HG03060 (cell line): ENCODE data around the gene CS.
A peak's percentile ranks its signal among the peaks of the same experiment; 100 is the strongest.

Experiments used
- ATAC-seq: cut with Tn5 transposase; IDR thresholded peaks from one replicate; pipeline ENCODE4 v1.9.1; 2021; ENCODE audit warnings: low read depth, moderate number of reproducible peaks; ENCODE audit not compliant: unreplicated experiment

The CS gene

GRCh38 chr12:56255671-56256070 lies 44.5 kb downstream of the CS start:
- ATAC-seq, result no peak

- no peak for ATAC-seq
Observed at GRCh38 chr12:56253091-56253490, 47.0 kb downstream of the CS start.

DNA sequence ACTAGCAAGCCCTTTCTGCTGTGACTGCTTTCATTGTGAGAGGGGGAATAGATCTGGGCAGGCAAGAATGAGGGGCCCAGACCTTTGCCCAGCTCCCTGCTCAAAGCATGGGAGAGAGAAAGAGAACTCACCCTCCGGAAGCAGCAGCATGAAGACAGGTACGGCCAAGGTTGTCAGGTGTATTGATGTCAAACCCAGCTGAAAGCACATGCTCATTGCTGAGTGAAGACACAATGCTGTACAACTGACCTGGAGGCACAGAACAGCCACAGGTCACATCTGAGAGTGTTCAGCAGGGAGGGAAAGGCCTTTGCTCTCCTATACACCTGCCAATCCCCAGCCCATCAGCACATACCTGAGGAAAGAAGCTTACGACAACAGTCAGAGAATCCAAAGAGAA lies 47.5 kb downstream of the CS start:
- no peak for ATAC-seq

GRCh38 chr12:56248711-56249110 lies 51.4 kb downstream of the CS start:
- ATAC-seq, result no peak

GRCh38 chr12:56247923-56248322 lies 52.2 kb downstream of the CS start:
- ATAC-seq, result no peak

DNA sequence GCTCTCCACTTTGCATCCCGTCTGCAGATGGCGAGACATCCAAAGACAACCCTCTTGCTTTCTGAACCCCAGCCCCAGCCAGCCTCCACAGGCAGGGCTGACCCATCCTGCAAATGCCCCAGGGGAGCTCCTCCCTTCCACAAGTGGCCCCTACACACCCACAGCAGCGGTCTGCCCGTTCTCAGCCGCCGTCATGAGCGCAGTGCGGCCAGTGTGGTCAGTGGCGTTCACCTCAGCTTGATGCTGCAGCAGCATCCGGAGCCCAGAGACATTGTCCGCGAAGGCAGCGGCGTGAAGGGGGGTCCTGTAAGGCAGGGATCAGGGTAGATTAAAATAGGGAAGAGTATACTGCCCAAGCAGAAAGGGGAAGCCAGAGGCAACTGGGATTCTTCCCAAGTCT lies 55.6 kb downstream of the CS start:
- ATAC-seq, result no peak

GRCh38 chr12:56243731-56244181 lies 56.4 kb downstream of the CS start:
- no peak for ATAC-seq

DNA sequence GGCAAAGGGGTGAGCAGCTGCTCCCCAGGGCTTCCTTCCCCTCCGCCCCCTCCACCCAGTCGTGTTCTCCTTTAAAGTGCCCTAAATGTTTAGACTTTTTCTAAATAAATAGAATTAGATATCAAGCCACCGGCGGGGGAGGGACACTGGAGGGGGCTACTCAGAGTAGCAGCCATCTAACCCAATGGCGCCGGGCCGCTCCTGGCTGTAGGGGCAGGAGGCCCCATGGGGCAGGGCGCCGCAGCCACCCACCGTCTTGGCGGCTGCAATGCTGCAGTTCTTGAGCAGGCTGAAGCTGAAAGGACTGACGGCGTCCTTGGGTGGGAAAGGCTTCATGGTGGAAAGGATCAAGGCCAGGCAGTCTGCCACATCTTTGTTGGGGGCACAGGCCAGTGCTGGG lies 57.1 kb downstream of the CS start:
- ATAC-seq, result no peak

DNA sequence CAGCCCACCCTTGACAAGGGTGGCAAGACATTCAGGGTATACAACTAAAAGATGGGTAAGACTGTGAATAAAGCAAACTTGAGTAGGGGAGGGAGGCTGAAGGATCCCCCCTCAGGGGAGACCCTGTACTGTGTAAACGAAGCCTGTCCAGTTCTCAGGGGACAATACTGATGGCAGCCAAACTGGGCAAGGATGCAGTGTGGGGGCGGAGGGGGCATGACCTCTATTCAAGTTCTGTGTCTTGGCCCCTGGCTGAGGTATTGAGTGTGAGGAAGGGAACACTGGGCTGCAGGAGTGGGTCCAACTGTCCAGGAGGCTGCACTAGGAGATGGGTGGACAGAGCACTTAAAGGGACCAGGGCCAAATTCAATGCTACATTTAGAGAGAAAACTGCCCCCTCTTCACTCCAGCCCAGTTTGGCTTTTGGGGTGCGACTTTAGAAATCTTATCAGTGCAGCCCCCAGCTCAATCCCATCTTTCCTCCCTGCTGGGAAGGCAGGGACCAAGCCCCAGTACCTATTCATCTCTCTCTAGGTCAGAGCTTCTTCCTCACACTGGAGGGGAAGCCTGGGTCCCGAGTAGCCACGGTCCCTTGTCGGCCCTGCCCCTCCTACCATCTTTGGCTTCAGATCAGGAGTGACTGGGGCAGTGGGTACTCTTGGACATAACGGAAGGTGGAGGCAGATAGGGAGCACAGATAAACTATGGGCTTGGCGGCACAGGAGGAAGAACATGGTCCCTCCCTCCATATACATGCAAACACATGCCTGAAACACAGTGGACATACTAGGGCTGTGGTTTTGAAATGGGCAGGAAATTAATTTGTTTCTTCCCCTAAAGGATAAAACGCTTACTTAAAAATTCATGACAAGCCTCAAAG lies 58.5 kb downstream of the CS start:
- no peak for ATAC-seq

DNA sequence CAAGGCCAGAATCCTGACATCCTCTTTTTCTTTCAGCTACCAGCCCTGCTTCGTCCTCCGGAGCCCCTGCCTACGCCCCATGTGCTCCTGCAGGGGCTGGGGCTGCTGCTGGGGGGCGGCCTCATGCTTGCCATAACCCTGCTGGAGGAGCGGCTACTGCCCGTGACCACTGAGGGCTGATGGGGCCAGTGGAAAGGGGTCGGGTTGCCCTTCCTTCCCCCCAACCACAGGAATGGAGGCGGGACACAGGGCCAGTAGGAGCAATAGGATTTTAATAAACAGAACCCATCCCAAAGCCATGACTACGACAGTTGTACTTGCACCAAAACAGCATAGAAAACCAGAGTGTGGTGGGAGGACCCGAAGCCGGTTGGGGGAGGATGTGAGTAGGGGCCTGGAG lies 62.6 kb downstream of the CS start:
- no peak for ATAC-seq

DNA sequence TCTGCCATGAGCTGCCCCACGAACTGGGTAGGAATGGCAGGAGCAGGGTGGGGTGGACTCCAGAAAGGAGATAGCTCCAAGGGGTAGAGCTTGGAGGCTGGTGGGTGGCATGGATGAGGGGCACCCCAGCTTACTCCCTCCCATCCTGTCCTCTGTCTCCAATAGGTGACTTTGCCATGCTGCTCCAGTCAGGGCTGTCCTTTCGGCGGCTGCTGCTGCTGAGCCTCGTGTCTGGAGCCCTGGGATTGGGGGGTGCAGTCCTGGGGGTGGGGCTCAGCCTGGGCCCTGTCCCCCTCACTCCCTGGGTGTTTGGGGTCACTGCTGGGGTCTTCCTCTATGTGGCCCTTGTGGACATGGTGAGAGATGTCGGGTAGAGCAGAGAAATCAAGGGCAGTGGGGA lies 63.1 kb downstream of the CS start:
- ATAC-seq, result no peak

DNA sequence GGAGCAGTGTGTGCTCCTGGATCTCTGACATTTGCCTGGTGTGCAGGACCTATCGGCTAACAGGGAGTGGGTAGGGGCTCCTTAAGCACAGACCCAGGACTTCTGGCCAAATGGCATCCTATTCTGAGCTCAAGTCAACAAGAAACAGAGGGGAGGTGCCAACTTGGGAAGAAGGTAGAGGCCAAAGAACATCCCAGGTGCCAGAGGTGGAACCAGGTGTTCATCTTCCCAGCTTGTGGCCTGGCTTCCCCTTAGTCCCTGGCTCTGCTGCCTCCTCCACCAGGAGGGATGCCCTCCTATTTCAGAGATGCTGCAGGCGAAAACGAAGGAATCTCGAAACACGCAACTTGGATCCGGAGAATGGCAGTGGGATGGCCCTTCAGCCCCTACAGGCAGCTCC lies 64.0 kb downstream of the CS start:
- ATAC-seq, result no peak

GRCh38 chr12:56234746-56235436 lies 65.2 kb downstream of the CS start:
- no peak for ATAC-seq

- no peak for ATAC-seq
Observed at GRCh38 chr12:56231184-56231582, 68.9 kb downstream of the CS start.

DNA sequence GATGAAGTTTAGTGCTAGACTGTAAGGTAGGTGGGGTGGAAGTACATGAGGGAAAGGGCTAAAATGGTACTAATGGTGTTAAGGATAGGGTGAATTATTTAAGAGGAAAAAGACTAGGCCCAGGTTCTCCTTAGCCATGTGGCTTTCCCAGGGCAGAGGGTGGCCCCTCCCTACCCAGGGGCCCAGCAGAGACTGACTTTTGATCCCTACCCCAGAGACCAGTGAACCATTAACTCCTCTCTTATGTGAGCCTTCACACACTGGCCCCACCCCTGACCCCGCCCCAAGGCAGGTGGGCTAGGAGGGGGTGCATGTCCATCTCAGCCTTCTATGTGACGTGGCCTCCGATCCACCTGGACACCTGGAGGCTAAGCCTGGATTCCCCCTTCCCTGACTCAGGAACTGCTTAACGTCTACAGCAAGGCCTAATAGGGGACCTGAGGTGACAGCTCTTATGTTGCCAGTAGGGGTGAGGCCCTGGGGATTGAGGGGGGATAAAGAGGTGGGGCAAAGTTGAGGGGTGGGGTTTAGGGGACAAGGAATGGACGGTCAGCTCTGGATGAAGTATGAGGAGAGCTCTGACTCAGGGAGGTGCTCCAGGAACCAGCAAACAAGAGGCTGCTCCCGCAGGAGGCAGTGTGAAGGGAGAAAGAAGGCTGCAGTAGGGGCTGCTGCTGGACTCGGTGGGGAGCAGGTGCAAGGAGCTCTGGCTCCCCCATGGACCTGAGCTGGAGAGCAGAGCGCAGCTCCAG lies 69.5 kb downstream of the CS start:
- no peak for ATAC-seq

DNA sequence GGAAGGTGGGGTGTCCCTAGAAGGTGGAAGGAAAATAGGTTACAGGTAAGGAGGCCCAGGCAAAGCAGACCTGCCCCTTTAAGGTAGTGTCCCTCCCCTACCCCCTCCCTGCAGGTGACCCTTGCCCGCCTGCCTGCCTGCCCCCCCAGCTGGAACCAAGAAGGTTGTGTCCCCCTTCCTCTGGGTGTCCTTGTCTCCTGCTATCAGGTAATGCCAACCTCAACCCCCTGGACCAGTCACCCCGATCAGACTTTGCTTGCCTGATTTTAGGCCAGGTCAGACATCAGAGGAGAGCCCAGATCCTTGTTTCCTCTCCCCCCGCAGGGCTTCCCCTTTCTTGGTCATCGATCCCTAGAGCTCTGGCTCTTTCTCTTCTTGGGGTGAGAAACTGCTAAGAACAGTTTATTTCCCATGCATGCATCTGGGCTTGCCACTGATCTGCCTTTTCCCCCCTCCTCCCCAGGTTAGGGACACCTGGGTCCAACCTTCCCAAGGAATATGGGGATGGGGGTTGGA lies 70.2 kb downstream of the CS start, which contains the start of gene SLC39A5:
Gene SLC39A5 (plus strand): TSS at position 136 of the 516 bp plus-strand sequence. CDS start 1,224 bp downstream, outside the sequence.
- ATAC-seq, result no peak

GRCh38 chr12:56229082-56229481 lies 71.0 kb downstream of the CS start:
- ATAC-seq, result no peak

DNA sequence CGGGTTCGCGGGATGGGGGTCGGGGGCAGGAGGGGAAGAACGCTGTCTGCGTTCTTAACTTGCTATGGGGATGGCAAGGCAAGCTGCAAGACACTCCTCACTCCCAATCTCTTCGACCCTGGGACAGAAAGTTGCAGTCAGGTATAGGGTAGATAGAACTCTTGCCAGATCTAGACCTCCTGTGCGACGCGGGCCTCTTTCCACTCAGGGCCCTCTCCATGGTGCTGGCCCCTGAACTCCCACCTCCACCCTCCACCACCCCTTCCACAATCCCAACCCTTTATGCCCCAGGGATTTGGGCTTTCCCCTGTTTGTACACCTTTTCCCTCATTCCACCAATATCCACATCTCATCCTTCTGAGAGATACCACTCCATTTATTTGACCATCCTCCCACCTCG lies 75.2 kb downstream of the CS start:
- ATAC-seq, result no peak

- peak; percentile 48 for ATAC-seq
Observed at GRCh38 chr12:56224102-56224701, 75.9 kb downstream of the CS start, which contains the start of gene NABP2. TSS of gene NABP2 (plus strand) at chr12:56224342. CDS start at chr12:56224857, 515 bp downstream.

GRCh38 chr12:56223571-56224101 lies 76.5 kb downstream of the CS start:
- no peak for ATAC-seq
